HepG2 (cell line): ENCODE data around the gene ZNF17. TPM values are rescaled to one million over a fixed set of nuclear protein-coding genes. Genes with fewer than 3 reads are reported as not detected.
A peak's percentile ranks its signal among the peaks of the same experiment; 100 is the strongest.

Experiments used
- ATAC-seq: fragments of 200-7000 bp; cut with Tn5 transposase; 3 replicates; pipeline ENCODE4 v1.9.1; 2020; ENCODE audit warnings: mild to moderate bottlenecking, moderate library complexity
- BruUV-seq: library from RNA; stranded (reverse); fragments of 400-500 nt; replicated peaks from 2 replicates; lab custom pipeline; 2021; lab: Mats Ljungman, UMichigan
- CTCF ChIA-PET: fragments of 300-600 bp; formaldehyde crosslinking; extraction: SDS; loops from one replicate; lab custom pipeline; 2021; ENCODE audit warnings: low total read pairs, inconsistent platforms, low intra/inter-chr PET ratio; lab: Yijun Ruan, JAX
- POLR2A ChIA-PET: fragments of 350-600 bp; sonication (Branson Sonifier 250); formaldehyde crosslinking; loops from one replicate; lab custom pipeline; 2020; ENCODE audit warnings: antibody characterized with exemption, inconsistent platforms; lab: Yijun Ruan, JAX
- DNase-seq: peaks from one replicate; pipeline ENCODE4 v3.0.0-alpha.2; 2015; ENCODE audit warnings: low spot score
- FAIRE-seq: peaks from 3 replicates; lab custom pipeline; 2011; peaks lifted over from hg19 to GRCh38; lab: Jason Lieb, UNC
- H2AFZ ChIP-seq: one replicate; pipeline ENCODE4 v1.6.1; 2011; ENCODE audit warnings: low read length, inconsistent platforms
- H3K27ac ChIP-seq: fragments of 300-600 bp; 3 replicates; pipeline ENCODE4 v1.8.0; 2011; ENCODE audit warnings: mixed run types, mild to moderate bottlenecking, mixed read lengths, low read length, inconsistent platforms; ENCODE audit not compliant: insufficient read depth; ENCODE audit errors: extremely low read length
- H3K27me3 ChIP-seq, 2 experiments: fragments of 200-600 bp in 1 of 2; 2 replicates in 1 of 2; 3 replicates in 1 of 2; pipeline versions ENCODE4 v1.6.0 to v1.8.0; 2011; ENCODE audit warnings: low read length in 2 of 2, mild to moderate bottlenecking in 2 of 2, moderate library complexity in 2 of 2, inconsistent platforms in 1 of 2; ENCODE audit not compliant: insufficient read depth in 2 of 2, control insufficient read depth in 1 of 2
- H3K36me3 ChIP-seq, 2 experiments: fragments of 200-600 bp in 1 of 2; replicated peaks in 1 of 2; 2 replicates in 1 of 2; 3 replicates in 1 of 2; pipeline versions ENCODE4 v1.5.1 to v1.8.0; 2011; ENCODE audit warnings: low read length in 2 of 2, inconsistent platforms in 1 of 2; ENCODE audit not compliant: insufficient read depth in 2 of 2, control insufficient read depth in 1 of 2
- H3K4me1 ChIP-seq: 2 replicates; pipeline ENCODE4 v1.5.1; 2012; ENCODE audit warnings: low read length, inconsistent platforms; ENCODE audit not compliant: insufficient read depth
- H3K4me2 ChIP-seq: 2 replicates; pipeline ENCODE4 v1.6.0; 2011; ENCODE audit warnings: low read depth, low read length, inconsistent platforms
- H3K4me3 ChIP-seq, 3 experiments: fragments of 200-600 bp in 1 of 3; sonication (generic), shearing (Covaris generic) in 1 of 3; replicated peaks in 1 of 3; 2 replicates each; pipeline ENCODE4 v1.5.1; 2011 to 2016; ENCODE audit warnings: low read length in 3 of 3, inconsistent platforms in 2 of 3, low read depth in 2 of 3, mild to moderate bottlenecking in 2 of 3, control low read depth in 1 of 3, mixed read lengths in 1 of 3; ENCODE audit not compliant: insufficient read depth in 1 of 3
- H3K79me2 ChIP-seq: one replicate; pipeline ENCODE4 v1.6.1; 2011; ENCODE audit warnings: low read length, inconsistent platforms; ENCODE audit not compliant: insufficient read depth
- H3K9ac ChIP-seq: 2 replicates; pipeline ENCODE4 v1.6.0; 2011; ENCODE audit warnings: mild to moderate bottlenecking, low read depth, low read length, inconsistent platforms; ENCODE audit not compliant: insufficient read depth
- H3K9me3 ChIP-seq: 2 replicates; pipeline ENCODE4 v1.5.1; 2012; ENCODE audit warnings: mild to moderate bottlenecking, low read length
- H4K20me1 ChIP-seq: 2 replicates; pipeline ENCODE4 v1.6.0; 2011; ENCODE audit warnings: inconsistent platforms, mild to moderate bottlenecking, low read length, moderate library complexity; ENCODE audit not compliant: insufficient read depth
- DBP ChIP-seq: sonication (generic); formaldehyde crosslinking; IDR thresholded peaks from 2 replicates; pipeline ENCODE4 v1.4.0; 2020; ENCODE audit warnings: missing genetic modification reagents; ENCODE audit errors: not compliant biosample characterization
- HIVEP1 ChIP-seq: sonication (generic); formaldehyde crosslinking; IDR thresholded peaks from 2 replicates; pipeline ENCODE4 v1.4.0; 2020; ENCODE audit warnings: mild to moderate bottlenecking, missing genetic modification reagents
- IKZF4 ChIP-seq: sonication (generic); formaldehyde crosslinking; IDR thresholded peaks from 2 replicates; pipeline ENCODE4 v1.5.1; 2020; ENCODE audit warnings: borderline replicate concordance, mild to moderate bottlenecking, low read depth, missing genetic modification reagents; ENCODE audit errors: not compliant biosample characterization
- IRF1 ChIP-seq: sonication (generic); formaldehyde crosslinking; IDR thresholded peaks from 2 replicates; pipeline ENCODE4 v1.4.0; 2020; ENCODE audit warnings: low read depth, mild to moderate bottlenecking, missing genetic modification reagents
- KLF9 ChIP-seq: IDR thresholded peaks from 2 replicates; pipeline ENCODE4 v1.6.1; 2016; ENCODE audit warnings: low read depth
- MXI1 ChIP-seq: IDR thresholded peaks from 3 replicates; pipeline ENCODE4 v1.6.1; 2012; ENCODE audit warnings: low read depth, low read length, inconsistent platforms, borderline replicate concordance
- PAWR ChIP-seq: sonication (generic); formaldehyde crosslinking; IDR thresholded peaks from 2 replicates; pipeline ENCODE4 v1.4.0; 2020; ENCODE audit warnings: missing genetic modification reagents, mild to moderate bottlenecking, borderline replicate concordance
- SNAPC2 ChIP-seq: sonication (generic); formaldehyde crosslinking; IDR thresholded peaks from 2 replicates; pipeline ENCODE4 v1.8.1; 2022; ENCODE audit warnings: mild to moderate bottlenecking, missing genetic modification reagents
- SP1 ChIP-seq, 2 experiments: fragments of 450-650 bp in 1 of 2; sonication (generic) in 1 of 2; formaldehyde crosslinking in 1 of 2; IDR thresholded peaks; 2 replicates each; pipeline versions ENCODE4 v1.4.0 to v1.6.1; 2016 to 2020; ENCODE audit warnings: missing genetic modification reagents in 1 of 2
- THAP11 ChIP-seq: IDR thresholded peaks from 2 replicates; pipeline ENCODE4 v1.6.1; 2016; ENCODE audit warnings: missing biosample characterization, missing genetic modification reagents
- ZFP41 ChIP-seq: sonication (generic); formaldehyde crosslinking; IDR thresholded peaks from 2 replicates; pipeline ENCODE4 v1.4.0; 2020; ENCODE audit warnings: mild to moderate bottlenecking, missing genetic modification reagents, borderline replicate concordance
- ZKSCAN1 ChIP-seq: fragments of 150-350 bp; IDR thresholded peaks from 2 replicates; pipeline ENCODE4 v1.6.1; 2014; ENCODE audit warnings: low read length
- ZNF225 ChIP-seq: sonication (generic); formaldehyde crosslinking; IDR thresholded peaks from 2 replicates; pipeline ENCODE4 v1.4.0; 2020; ENCODE audit warnings: mild to moderate bottlenecking, missing genetic modification reagents
- ZNF30 ChIP-seq: sonication (generic); formaldehyde crosslinking; IDR thresholded peaks from 2 replicates; pipeline ENCODE4 v1.5.0; 2020; ENCODE audit warnings: mild to moderate bottlenecking, missing genetic modification reagents
- ZNF331 ChIP-seq: sonication (generic); formaldehyde crosslinking; IDR thresholded peaks from 2 replicates; pipeline ENCODE4 v1.4.0; 2020; ENCODE audit warnings: missing genetic modification reagents
- ZNF800 ChIP-seq: sonication (generic); formaldehyde crosslinking; IDR thresholded peaks from 2 replicates; pipeline ENCODE4 v1.4.0; 2020; ENCODE audit warnings: missing genetic modification reagents
- ZSCAN22 ChIP-seq: sonication (generic); formaldehyde crosslinking; IDR thresholded peaks from 2 replicates; pipeline ENCODE4 v1.4.0; 2020; ENCODE audit warnings: mild to moderate bottlenecking, missing genetic modification reagents
- WGBS: methylation state at CpG from one replicate; pipeline ENCODE4 v1.1.6; 2017; ENCODE audit warnings: low lambda C conversion rate; 5-methylcytosine and 5-hydroxymethylcytosine counted together
- in situ Hi-C: cut with HindIII; loops from 2 replicates; pipeline ENCODE4 v1.10.0; 2017; ENCODE audit warnings: low pct_unique_long_range_greater_than_20kb; ENCODE audit not compliant: extremely low pct_ligation_motif_present
- intact Hi-C: fragments of 100-400 bp; cut with micrococcal nuclease; formaldehyde crosslinking; loops from one replicate; pipeline ENCODE4 v1.10.0; 2022; ENCODE audit not compliant: unreplicated experiment
- polyA plus RNA-seq, 8 experiments: library from polyadenylated mRNA; depleted of rRNA in 3 of 8; stranded (reverse) in 7 of 8; unstranded in 1 of 8; fragments of >200 nt; fragmentation: Illumina TruSeq in 4 of 8; extraction: Trizol in 4 of 8; gene quantifications; 2 replicates each; pipeline versions ENCODE4 v1.2.1 to v1.2.3, GENCODE V29; 2011 to 2016; ENCODE audit warnings: low read depth in 4 of 8, missing spikeins in 1 of 8, mixed read lengths in 1 of 8; ENCODE audit not compliant: insufficient read depth in 1 of 8
- total RNA-seq, 5 experiments: library from RNA; depleted of rRNA; stranded (reverse); fragments of >200 nt; fragmentation: Illumina TruSeq; extraction: Trizol; gene quantifications; 2 replicates each; pipeline ENCODE4 v1.2.3, GENCODE V29; 2016; ENCODE audit warnings: low read depth in 1 of 5

Gene ZNF17
- total and polyA plus RNA-seq, 2 of the 13 experiments (the other 11 are each of a cell fraction or from before 2014, with no cell fraction given): 3.7 to 10.1 TPM

- no peaks in the 10 kb centered on the region for H4K20me1 ChIP-seq
- TF ChIP-seq ZNF225 (no peak), DBP (CRISPR knock-in tag) (no peak), HIVEP1 (CRISPR knock-in tag) (no peak), MXI1 (no peak), ZSCAN22 (CRISPR knock-in tag) (no peak), SP1 (IDR thresholded peaks at IDR 0.05) (no peak), SP1 (CRISPR knock-in tag; IDR thresholded peaks at IDR 0.05) (no peak), ZNF331 (CRISPR knock-in tag) (no peak), ZNF800 (no peak), IRF1 (CRISPR knock-in tag) (no peak), PAWR (CRISPR knock-in tag) (no peak), THAP11 (no peak), ZNF30 (CRISPR knock-in tag) (no peak), SNAPC2 (CRISPR knock-in tag) (no peak), IKZF4 (no peak), ZFP41 (CRISPR knock-in tag) (no peak), ZKSCAN1 (no peak), KLF9 (CRISPR knock-in tag) (no peak)
- TF ChIP-seq, all 625 proteins: peak for 0
- CTCF ChIA-PET: no interaction called here
- Histone ChIP-seq H2AFZ (no peak overlapping the region), H3K9me3 (no peaks in the 10 kb centered on the region), H3K27me3 (no peaks in the 10 kb centered on the region), H3K9ac (no peak overlapping the region), H3K36me3 (peaks cover 10 to 36% of the 10 kb centered on the region in 2 experiments), H3K4me2 (no peak overlapping the region), H3K4me3 (no peak overlapping the region), H3K79me2 (peaks cover 4% of the 10 kb centered on the region), H3K27ac (no peak overlapping the region), H3K4me1 (no peaks in the 10 kb centered on the region)
- intact Hi-C loops: no loop called here
- WGBS: 96% methylated on average over 3 of the region's 3 CpGs
- ATAC-seq (no peak), FAIRE-seq (no peak), DNase-seq (no peak)
- POLR2A ChIA-PET: no interaction called here
- BruUV-seq: TSS peak; percentile 20
- in situ Hi-C loops: no loop called here
These were observed 10.1 kb downstream of the ZNF17 start for GRCh38 chr19:57421037-57421436.
